GM21528 (cell line): ENCODE data around the gene STEAP1B.
"Not testable (repeated sequence)": the region's sequence is repeated elsewhere in the genome, so short reads cannot be mapped to it uniquely, and the experiment has no call there.

Experiments
- ATAC-seq: cut with Tn5 transposase; IDR thresholded peaks from one replicate; pipeline ENCODE4 v1.9.1; 2021; ENCODE audit warnings: mild to moderate bottlenecking, moderate library complexity; ENCODE audit not compliant: unreplicated experiment, low FRiP score

STEAP1B gene

DNA sequence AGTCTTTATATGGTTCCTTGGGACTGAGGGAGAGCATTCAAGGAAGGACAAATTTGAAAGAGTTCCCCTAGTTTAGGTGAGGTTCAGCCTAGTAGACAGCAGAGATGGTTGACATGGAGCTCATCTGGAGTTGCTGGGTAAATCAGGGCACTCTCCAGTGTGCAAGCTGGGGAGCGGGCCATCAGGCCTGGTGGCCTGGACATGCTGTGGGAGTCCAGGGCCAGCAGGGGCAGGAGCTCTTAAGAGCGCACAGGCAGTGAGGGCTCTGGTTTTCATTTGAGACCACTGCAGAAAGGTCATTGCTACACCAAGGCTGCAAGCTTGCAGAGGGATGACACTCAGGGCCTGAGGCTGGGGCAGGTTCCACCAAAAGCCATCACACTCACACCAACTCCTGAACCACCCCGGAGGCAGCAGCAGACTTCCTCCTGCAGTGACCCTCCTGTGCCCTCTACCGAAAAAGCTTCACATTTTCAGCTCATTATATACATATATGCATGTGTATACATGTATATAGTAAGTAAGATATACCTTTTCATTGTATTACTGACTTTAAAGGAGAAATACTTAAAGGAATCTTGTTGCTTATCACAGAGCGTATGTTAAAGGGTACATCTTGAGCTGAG, 39.5 kb downstream of the STEAP1B start:
- no peak for ATAC-seq

DNA sequence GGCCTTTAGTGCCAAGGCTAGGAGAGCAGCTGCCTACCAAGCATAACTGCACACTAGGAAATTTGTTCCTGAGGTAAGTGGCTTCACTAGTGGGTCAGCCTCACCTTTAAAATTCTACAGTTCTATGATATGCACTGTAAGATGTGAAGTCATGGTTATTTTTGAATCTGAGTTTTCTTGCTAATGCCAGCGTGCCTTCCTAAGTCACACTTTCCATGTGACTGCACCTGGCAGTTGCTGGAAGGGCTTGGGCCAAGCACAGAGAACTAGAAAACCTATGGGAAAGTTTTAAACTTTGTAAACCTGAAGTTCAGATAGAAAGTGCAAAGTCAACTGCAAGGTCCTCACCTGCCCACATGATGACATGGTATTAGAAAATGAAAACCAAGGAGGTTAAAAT, 42.5 kb downstream of the STEAP1B start:
- ATAC-seq: no peak

DNA sequence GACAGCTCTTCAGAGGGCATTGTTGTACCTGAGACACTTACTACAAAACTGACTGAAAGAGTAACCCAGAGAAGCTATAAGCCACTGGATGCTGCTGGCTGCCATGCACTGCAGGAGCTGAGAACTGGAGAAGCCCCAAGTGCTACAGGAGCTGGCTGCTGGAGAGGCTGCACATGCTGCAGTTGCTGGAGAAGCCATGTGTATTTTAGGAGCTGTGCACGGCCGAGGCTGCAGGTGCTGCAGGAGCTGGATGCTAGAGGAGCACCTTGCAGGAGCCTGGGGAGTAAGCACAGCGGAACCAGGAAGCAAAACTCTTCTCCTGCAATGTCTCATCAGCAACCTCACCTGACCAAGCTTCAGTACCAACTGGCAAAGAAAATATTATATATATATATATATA, 45.5 kb downstream of the STEAP1B start:
- no peak for ATAC-seq

DNA sequence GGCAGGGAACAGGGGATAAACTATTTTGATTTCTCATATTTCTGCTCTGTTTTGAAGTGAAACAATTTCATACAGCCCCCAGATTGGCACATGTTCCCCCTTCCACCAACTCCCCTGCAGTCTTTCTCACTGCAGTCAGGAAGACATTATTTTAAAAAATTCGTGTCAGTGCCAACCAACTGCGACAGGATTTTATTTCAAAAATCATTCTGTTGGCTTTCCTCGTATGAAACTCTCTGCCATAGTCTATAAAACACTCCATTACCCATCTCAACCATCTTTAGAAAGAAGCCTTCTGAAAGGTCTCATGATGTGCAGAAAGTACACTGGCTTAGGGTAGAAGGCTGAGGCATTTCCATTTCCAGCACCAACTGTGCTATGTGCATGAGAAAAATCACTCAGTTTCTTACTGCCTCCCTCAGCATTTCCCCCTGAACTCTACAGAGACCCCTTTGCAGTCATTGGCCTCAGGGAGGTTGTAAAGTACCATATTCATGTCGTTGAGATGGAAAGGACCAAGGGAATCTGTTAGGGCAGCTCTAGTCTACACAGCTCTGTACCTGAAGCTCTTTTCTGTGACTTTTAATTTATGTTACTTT, 46.9 kb downstream of the STEAP1B start:
- ATAC-seq: no peak

DNA sequence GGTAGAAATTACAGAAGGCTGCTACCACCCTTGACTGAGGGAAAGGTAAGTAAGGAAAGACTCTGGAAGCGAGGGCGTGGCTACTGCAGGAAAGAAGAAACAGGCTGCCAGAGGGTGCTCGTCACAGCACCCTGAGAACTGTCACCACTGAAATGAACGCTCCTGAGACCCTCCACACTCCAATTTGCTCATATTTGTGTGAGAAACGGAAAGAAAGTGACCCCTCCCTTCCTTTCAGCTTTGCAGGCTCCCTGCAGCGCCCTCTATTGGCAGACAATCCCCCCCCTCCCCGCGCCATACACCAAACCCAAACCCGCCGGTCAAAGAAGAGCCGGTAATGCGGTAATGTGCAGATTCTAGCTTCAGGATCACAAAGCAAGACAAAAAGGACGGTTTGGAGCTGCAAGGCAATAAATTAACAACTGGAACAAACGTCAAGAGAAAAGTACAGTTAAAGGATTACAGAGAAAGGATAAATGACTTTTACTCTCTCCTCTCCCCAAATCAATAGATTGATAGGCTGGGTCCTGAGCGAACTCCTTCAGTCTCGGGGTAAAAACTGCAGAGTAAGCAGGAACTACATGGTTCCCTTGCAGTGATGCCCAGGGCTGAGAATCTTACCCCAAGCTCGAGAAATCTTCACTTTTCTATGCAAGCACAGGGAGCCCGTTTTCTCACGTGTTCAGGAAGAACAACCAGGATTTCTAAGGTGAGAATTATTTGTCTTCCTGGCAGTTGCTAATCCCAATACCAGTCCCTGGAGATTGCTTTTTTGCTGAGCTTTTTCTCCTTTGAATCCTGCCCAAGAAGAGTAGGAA, 47.6 kb downstream of the STEAP1B start:
- no peak for ATAC-seq

DNA sequence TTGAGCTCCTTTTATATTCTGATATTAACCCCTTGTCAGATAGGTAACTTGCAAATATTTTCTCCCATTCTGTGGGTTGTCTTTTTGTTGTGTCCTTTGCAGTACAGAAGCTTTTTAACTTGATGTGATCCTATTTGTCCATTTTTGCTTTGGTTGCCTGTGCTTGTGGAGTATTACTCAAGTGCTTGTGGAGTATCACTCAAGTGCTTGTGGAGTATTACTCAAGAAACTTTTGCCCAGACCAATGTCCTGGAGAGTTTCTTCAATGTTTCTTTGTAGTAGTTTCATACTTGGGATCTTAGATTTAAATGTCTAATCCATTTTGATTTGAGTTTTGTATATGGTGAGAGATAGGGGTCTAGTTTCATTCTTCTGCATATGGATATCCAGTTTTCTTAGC, 50.0 kb downstream of the STEAP1B start:
- not testable (repeated sequence) for ATAC-seq

DNA sequence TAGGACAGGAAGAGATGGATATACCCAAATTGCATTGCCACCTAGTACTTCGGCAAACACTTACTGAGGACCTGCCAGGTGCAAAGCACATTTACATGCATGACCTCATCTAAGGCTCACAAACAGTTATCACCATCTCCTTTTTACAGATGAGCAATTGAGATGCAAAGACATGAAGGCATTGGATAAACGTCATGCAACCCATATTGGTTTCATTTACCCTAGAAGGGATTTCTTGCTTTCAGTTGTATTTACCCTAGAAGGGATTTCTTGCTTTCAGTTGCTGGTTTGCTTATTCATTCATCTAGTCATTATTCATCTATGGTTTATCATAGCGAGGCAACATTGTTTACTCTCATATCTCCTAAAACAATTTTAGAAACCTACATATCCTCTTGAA, 52.2 kb downstream of the STEAP1B start:
- peak; percentile 78 for ATAC-seq

DNA sequence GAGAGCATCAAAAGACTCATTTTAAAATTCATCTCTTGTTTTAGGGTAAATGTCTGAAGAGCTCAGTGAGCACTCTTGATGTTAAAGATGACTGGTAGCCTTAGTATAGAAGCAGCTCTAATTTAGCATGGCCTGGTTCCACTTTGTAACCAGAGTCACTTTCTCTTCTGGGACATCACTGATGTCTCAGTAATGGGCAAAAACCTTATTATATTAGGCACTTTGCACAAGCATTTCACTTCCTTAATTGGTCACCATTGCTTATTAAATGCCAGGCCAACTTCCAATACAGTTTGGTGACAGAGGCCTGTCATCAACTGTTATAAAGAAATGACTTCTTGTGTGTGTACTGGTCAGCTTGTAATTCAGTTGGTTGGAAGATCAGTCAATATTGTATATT, 53.0 kb downstream of the STEAP1B start:
- peak; percentile 33 for ATAC-seq

DNA sequence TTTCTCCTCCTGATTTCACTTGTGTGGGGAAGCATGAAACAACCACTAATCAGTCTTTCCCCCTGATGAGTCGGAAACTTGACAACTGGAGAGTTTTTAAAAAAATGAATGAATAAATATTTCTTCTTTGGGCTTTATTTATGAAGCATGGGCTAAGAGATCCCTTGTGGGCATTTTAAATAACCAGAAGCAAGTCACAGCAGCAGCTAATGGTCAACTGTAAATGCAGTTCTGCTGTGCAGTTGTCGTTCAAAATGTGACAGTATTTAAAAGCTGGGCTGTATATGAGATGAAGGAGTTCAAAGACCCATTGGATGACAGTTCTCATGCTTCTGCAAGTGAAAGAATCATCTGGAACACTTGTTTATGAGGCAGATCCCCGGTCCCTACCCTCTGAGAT, 54.1 kb downstream of the STEAP1B start:
- no peak for ATAC-seq

DNA sequence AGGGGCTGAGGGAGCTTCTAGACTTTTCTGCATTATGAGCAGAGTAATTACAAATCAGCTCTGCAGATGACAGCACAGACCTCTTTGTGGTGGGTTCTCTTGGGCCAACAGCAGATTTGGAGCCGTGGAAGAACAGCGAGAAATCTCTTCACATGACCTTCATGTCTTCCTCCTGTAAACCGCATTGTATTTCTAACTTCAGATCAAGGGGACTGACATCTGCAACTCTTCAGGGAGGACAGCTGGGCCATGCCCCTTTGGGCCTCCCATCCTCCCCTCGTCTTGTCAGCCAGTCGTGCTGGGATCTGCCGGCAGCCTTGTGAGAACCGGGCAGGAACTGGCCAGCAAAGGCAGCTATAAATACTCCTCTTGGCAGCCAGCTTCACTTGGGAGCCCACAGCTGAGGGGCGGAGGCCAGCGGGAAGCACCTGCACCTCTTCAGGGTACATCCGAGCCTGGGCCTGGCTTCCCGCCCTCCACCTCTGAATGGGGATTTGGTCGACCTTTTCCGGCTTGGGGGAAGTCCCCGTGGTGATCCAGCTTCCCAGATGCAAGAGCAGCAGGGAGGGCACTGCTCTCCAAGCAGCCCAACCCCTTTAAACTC, 54.7 kb downstream of the STEAP1B start:
- ATAC-seq: peak; percentile 46

DNA sequence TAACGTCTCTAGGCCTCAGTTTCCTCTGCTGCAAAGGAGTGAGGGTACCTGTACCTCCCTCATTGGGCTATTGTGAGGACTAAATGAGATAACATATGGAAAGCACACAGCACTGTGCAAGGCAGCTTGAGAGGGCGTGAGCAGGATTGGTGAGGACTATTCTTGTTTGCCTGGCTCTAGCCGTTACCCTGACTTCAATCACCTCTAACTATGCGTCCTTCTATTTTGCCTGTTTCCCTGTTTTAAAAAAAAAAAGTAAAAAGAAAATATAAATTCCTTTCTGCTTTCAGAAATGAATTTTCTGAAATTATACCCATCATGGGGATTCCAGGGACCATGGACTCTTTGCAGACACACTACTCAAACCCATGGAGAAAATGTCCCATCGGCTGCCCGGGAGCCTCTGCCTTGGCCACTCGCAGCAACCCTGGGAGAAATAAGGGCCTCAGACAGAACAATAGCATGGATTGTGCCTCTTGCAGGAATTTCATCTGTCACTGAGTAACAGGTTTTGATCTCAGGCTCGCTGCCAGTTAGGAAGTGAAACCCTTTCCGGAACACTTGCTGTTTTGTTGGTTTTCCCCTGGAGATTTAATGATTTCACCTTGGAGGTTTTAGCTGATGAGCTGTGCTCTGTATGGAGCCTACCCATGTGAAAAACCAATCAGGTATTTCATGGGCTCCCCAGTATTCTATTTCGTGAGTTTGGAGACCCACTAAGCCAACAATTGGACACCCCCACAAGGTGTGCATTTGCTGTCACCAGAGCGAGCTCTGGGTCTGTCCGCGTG, 55.6 kb downstream of the STEAP1B start:
- ATAC-seq: no peak

DNA sequence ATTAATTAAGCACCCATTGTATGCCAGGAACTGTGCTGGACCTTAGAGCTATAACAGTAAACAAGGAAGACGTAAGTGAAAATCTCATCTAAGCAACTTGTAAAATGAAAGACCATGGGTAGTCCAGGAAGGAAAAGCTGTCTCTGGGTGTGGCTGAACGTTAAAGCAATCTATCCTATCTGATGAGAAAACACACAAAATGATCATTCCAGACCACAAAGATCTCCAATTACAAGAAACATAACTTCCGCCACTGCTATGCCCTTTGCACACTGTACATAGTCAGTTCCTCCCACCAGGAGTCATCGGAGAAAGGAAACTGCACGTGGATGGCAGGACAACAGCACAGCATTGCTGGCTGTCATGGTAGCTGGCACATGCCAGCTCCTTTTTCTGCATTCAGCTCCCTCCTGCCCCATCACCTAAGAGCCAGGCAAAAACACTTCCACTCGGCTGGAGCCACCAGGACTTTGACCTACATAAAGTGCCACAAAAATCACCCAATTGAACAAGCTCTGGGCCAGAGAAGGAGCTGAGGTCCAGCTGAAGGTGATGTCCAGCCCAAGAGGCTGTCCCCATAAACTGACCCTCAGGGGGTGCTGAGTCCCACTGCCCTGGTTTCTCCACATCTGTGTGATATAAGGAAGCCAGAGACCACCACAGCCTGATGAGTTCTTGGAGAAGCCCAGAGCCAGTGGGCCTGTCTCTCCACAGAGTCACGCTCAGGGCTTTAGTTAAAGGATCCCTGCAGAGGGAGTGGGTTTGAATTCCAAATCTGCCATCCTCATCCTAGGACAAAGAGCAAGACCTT, 56.4 kb downstream of the STEAP1B start:
- no peak for ATAC-seq

DNA sequence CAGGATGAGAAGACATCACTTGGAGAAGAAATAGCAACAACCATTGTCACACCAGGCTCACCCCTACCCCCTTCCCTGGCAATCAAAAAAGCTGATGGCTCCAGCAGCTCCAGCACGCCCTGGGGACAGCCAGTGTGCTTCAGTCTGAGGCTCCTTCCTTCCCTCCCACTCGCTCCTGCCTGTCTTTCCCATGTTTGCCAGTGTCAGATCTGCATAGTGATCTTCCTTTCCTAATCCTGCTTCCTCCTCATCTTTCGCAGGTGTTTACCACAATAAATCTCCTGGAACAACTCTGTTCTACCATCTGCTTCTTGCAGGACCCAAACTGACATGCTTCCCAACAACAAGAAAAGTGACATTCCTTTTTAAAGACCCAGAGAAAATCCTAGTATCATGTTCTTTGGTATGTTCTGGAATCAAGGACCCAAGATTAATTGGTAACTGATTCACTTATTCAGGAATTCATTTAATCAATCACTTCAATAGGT, 57.1 kb downstream of the STEAP1B start:
- no peak for ATAC-seq

DNA sequence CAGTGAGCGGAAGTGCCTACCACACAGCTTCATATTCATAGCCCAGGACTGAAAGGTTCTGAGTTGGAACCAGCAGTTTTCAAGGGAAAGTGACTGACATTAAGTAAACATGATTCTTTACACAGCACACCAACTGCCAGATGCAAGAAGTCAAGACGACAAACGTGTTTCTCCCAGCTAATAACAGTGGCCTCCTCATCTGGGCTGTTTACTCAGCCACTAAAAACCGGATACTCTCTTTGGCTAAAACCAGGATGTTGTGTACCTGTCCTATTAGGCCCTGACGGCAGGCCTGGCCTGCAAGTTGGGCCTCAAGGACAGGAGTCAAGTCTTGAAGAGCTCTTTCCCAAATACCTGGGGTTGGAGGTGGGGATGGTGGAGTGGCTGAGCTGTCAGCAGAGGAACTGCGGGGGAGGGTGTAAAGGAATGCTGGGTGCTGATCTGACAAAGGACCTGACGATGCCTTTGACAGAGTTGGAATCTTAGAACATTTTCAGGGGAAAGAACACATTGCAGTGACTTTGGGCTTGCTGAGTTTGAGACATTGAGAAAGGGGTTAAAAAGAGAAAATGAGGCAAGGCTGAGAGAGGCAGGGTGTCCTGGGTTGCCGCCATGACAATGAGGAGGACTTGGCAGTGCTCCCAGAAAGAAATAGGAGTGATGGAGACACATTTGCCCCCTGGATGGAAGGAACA, 57.7 kb downstream of the STEAP1B start:
- ATAC-seq: no peak

DNA sequence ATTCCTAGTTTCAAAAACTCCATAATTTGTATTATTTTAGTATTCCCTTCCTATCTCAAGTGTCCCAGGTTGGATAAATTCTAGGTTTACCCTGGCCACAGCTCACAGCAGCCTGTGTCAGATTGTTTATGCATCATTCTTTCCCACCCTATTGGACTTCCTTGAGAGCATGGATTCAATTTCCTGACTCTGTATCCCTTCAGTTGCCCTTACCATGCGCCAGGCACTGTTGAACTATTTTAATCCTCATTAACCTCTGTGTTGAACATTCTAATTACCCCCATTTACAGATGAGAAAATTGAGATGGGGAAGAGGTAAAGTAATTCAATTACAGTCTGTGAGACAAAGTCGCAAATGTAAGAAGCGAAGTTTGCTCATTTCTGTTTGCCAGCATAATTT, 58.8 kb downstream of the STEAP1B start:
- ATAC-seq: no peak

DNA sequence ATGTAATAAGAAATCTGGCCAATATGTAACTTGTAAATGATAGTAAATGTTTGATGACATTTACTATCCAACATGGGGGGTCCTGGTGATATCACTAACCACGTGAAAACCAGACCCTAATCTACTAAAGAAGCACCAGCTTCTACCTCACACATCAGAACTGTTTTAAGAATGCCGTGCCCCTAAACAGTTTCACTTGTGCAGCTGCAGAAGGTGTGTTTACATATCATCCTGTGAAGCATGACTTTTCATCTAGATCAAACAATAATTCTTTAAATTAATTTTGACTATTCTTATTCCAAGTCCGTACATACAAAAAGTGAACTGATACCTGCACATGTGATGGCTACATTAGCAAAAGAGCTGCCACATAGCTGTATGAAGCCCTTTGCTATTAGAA, 61.0 kb downstream of the STEAP1B start:
- ATAC-seq: peak; percentile 48

DNA sequence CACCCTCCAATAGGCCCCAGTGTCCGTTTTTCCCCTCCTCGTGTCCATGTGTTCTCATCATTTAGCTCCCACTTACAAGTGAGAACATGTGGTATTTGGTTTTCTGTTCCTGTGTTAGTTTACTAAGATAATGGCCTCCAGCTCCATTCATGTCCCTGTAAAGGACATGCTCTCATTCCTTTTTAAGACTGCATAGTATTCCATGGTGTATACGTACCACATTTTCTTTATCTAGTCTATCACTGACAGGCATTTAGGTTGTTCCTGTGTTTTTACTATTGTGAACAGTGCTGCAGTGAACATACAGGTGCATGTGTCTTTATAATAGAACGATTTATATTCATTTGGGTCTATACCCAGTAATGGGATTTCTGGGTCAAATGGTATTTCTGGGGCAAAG, 63.4 kb downstream of the STEAP1B start:
- not testable (repeated sequence) for ATAC-seq

DNA sequence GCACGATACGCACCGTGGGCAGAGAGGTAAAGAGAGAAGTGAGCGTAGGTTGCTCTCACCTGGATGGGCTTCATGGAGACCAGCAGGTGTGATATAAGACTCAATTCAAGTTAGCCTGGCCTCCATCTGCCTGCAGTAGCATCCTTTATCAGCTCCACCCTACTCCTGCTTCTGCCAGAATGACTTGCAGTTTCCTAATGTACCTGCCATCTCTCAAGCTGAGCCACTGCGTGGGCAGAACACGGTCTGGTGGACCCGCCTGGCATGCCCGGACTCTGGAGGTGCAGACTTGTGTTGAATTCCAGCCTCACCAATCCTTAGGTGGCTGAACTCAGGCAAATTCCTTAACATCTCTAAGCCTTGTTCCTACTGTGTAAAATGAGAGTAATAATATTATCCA, 64.3 kb downstream of the STEAP1B start:
- ATAC-seq: no peak

DNA sequence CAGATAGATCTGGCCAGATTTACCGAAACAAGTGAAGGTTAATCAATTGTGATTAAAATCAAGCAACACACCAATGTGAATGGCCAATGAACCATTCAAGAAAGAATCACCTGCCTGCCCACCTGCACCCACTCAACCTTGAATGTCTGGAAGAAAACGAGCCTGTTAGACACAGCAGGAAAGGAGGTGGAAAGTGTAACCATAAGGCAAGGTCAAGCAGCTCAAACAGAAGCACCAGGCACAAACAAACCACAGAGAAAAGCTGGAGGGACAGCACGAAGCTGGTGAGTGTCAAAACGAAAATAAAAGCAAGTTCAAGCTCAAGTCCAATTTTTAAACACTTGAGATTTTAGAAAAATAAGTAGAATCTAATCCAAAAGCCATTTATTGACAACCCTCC, 64.9 kb downstream of the STEAP1B start:
- peak; percentile 83 for ATAC-seq
